ENCODE results near the gene IYD.

IYD gene, protein sequence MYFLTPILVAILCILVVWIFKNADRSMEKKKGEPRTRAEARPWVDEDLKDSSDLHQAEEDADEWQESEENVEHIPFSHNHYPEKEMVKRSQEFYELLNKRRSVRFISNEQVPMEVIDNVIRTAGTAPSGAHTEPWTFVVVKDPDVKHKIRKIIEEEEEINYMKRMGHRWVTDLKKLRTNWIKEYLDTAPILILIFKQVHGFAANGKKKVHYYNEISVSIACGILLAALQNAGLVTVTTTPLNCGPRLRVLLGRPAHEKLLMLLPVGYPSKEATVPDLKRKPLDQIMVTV

DNA sequence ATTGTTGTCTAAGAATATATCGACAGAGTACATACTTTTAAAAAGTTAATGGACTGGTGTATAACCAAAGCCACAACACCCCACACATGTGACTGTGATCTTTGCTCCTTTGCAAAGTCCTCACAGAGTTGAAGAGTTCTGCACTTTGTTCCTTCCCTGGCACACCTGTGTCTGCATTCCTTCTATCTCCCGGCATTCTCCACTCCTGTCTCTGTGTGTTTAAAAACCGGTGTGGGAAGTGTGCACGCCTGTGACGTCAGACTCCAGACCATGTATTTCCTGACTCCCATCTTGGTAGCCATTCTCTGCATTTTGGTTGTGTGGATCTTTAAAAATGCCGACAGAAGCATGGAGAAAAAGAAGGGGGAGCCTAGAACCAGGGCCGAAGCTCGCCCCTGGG is at the start of gene IYD:
Gene IYD (plus strand): TSS at position 251 of the 400 bp plus-strand sequence. CDS start 20 bp downstream, at position 271.
- DNase-seq (ENCODE audit: low read depth), result no peak

DNA sequence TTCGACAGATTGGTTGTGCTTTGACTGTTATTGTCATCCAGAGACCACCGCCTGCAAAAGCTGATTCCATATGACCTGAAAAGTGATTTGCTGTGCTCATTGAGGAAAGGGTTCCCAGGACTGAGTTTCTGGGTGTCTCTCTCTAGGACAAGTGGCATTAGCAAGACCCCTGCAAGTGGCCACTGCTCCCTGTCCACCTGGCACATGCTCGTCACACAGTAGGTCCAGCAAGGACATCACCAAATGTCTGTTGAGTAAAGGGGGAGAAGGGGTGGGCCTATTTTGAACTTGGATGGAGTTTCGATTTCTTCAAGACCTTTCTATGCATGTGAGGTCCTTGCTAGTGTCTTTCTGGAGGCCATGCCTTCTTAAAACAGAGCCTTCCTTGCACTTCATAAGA is 48.9 kb upstream of the IYD start:
- no peak for DNase-seq (ENCODE audit: low read depth)

DNA sequence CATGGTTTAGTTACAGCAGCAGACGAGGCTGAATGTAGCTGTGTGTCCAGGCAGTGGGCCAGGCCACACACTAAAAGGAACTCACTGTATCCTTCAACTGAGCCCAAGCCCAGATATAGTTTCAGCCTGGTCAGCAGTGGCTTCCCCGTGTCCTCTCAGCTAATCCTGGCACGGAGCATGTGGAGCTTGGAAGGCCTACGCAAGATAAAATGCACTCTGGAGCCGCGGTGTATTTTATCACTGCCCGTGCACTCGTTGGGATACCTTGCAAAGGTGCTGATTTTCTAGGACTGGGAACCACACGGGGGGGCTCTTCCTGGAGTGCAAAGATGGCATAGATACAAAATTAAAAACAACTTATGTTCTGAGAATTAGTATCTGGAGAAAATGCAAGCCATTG is 48.4 kb upstream of the IYD start:
- DNase-seq (ENCODE audit: low read depth), result peak; percentile 83

DNA sequence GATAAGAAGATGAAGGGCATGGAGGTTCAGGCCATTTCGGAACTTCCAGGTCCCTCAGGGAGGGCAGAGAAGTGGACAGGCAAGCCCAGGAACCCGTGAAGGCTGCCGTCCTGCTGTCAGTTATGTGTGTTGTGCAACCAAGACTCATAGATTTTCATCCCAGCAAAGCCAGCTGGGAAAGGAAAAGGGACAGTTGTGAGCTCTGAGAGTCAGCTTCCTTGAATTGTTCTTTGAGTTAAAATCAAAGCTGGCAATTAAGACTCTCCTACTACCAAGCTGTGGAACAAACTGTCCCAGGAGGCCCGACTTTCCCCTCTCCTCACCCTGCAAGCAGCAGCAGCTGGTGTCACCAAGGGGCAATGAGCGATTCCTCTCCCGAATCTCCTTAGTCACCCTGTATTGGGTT is 46.3 kb upstream of the IYD start:
- DNase-seq (ENCODE audit: low read depth), result no peak

DNA sequence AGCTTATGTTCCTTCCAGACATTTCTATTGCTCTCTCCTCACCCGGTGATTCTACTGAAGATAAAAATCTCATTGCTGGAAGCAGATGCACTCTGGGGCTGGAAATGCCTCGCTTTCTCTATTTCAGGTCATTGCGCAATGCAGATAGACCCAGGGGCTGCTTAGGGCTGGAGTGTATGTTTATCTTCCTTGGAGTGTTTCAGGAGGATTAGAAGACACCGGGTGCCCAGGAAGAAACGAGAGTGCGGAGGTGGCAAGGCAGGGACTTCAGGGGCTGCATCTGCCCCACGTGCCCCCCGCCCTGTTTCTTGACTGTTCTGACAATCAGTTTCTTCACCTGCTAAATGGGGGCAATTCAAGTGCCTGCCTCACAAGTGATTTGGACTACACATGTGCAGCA is 45.6 kb upstream of the IYD start:
- no peak for DNase-seq (ENCODE audit: low read depth)

DNA sequence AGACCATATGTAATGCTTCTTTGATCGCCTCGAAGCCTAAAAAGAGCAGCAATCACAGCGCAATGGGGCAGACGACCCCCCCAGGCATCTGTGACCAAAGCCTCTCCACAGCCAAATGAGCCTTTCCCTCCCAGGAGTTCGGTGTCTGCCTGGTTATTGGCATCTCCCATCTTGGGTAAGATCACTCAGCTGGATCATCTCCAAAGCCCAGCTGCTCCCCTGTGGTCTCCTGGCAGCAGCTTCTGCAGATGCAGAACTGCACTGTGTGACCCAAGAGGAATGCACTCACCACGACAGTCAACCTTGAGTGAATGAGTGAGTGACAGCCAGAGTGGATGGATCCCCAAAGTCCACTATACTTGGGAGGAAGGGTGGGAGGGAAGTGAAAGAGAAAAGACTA is 44.8 kb upstream of the IYD start:
- no peak for DNase-seq (ENCODE audit: low read depth)

DNA sequence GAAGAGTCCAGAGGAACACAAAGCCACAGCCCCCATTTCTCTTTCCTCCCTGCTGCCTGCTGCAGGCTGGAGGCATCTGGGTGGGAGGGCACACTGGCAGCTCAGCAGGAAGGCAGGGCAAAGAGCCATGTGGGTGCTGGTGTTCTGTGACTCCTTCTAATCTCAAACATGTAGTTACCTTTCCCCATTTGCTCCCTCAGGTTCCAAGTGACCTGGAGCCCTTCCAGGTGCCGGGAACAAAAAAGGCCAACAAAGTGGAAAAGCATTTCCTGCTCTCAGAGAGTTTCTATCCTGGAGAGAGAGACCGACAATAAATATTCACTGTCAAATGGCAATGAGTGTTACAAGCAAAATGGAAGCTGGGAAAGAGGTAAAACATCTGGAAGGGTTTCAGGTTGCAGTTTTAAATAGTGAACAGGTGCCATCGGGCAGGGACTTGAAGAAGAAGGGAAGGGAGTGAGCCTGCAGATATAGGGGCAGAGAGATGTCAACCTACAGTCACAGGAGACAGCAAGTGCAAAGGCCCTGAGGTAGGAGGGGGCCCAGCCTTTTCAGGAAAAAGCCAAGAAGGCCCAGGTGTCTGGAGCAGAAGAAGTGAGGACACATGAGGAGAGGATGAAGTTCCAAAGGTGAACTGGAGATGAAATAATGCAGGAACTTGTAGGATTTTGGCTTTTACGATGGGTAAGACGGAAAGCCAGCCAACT is 43.6 kb upstream of the IYD start:
- no peak for DNase-seq (ENCODE audit: low read depth)

DNA sequence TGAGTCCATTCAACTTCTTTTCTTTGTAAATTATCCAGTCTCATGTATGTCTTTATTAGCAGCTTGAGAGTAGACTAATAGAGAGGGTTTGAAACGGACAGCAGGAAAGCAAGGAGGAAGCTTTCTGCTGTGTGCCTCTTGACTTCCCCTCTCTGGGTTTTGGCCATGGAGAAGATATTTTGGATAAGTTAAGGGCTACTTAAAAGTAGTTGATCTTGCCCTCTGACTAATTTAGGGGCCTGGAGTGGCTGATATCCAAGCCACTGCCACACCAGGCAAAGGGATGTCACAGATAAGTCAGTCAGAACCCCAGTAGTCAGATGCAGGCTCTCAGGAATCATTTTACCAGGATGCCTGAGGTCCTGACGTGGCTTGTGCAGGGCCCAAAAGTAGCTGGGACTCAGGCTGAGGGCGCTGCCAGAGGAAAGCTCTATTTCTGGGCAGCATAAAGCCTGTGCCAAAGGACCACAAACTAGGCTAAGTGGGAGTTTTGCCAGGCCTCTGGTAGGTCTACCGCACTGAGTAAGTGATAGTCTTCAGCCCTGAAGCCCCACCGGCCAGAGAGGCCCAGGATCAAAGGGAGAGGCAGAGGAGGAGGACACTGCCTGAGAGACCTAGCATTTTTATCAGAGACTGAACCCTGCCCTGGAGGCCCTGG is 41.6 kb upstream of the IYD start:
- DNase-seq (ENCODE audit: low read depth), result no peak

DNA sequence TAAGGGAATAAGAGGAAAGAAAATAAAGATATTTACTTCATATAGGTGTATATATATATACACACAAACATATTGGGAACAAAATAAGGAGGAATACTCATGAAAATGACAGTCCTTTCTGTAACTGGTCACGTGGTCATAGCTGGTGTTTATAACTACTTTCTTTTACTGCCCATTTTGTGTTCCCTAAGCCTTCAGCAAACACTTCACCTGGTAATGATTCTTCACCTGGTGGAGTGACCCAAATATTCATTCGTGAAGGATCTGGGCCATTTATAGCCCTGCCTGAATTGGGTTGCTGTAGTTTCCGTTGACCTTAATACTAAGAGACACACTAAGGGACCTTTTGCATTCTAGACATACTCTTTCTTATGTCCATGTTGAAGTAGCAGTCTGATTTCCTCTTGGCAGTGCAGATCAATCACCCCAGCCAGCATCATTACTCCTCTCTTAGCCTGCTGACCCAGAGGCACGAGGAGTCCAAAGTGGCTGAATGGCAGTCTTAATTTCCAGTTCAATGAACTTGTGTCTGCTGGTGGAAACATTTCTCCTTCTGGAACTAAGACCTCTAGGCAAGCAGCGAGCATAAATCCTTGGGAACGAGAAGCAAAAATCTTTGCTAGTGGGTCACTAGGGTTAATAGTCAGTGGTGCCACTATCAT is 39.9 kb upstream of the IYD start:
- no peak for DNase-seq (ENCODE audit: low read depth)

DNA sequence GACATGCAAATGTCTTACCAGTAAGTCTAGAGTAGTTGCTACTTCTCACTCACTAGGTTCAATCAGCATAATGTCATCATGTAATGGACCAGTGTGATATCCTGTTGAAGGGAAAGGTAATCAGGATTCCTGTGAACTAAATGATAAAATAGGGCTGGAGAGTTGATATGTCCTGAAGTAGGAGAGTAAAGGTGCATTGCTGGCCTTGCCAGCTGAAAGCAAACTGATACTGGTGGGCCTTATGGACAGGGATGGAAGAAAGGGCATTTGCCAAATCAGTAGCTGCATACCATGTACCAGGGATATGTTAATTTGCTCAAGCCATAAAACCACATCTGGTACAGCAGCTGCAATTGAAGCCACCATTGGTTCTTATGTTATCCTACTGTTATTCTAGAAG is 37.5 kb upstream of the IYD start:
- DNase-seq (ENCODE audit: low read depth), result no peak

DNA sequence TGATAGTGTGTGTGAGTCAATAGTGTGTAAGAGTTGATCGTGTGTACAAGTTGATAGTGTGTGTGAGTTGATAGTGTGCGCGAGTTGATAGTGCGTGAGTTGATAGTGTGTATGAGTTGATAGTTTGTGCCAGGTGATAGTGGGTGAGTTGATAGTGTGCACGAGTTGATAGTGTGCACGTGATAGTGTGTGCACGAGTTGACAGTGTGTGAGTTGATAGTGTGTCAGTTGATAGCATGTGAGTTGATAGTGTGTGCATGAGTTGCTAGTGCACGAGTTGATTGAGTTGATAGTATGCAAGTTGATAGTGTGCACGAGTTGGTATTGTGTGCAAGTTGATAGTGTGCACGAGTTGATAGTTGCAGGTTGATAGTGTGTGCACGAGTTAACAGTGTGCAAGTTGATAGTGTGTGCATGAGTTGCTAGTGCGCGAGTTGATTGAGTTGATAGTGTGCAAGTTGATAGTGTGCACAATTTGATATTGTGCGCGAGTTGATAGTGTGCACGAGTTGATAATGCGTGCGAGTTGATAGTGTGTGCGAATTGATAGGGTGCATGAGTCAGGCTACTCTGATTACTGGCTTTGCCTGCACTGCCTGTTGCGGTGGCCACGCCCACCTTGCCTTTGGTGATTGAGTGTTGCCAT is 35.8 kb upstream of the IYD start:
- DNase-seq (ENCODE audit: low read depth), result no peak

DNA sequence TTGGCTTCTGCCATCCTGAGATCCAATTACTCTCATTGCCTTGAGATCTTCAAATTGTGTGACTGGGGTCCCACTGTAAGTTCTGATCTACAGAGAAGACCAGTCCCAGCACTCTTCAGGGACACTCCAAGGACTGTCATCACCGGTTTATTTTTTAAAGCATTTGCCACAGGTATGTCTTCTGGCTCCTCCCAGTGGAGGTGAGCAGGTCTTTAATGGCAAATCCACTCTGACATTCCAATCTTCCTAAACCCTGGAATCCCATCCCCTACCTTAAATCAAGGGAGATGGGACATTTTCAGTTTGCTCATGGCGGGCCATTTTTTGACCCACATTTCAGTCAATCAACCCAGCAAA is 35.2 kb upstream of the IYD start:
- DNase-seq (ENCODE audit: low read depth), result no peak

DNA sequence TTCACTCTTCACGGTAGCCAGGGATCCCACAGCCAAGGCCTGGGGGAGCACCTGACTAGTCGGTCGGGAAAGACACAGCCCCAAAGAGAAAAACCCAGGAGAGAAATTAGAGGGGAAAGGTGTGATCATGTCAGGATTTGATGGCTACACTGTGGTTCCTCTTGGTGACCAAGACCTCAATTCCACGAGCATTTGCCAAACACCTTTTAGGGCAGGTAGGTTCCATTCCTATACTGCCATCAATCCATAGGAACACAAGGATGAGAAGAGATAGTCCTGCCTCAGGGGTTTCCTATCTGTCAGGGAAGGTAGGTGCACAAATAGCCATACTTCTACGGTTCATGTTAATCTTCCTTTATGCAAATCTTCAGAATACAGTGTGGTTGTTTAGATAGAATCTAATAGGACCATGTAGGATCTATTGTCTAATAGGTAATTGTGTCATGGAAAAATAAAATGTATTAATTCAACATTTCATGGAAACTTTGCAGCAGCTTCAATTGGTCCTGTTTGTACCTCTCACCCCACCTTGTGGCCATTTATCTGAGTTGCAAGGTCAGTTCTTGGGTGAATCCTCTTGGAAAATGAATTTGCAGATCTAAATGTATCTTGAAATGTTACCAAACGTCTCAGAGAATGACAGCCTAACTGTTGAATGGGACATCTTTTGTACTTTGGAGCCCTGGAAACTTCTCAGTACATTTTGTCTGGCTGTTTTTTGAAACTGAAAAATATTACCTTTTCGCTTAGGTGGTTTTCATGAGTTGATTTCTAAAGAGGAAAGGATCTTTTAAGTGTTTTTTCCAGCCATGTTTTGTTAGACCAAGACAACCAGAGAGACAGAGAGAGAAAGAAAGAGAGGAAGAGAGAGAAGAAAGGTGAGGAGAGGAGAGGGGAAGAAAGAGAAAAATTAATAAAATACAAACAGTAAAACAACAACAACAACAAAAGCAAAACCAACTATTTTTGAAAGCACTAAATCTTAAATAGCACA is 33.7 kb upstream of the IYD start:
- peak; percentile 66 for DNase-seq (ENCODE audit: low read depth)

DNA sequence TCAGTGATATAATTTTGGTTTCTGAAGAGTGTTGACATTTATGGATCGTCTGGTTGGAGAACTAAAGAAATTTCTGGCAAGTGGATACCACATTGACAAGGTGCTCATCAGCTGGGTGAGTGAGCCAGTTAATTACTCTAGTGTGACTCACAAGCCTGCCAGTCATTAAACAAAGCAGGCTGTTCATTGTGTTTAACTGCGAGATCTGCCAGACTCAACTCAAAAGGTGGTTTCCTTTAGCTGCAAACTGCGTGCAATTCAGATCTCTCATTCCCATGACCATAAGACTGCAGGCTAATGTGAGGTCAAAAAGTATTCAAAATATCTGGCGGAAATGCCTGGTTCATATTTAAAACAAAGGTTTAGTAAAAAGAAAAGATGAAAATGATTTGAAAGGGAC is 32.5 kb upstream of the IYD start:
- DNase-seq (ENCODE audit: low read depth), result no peak

DNA sequence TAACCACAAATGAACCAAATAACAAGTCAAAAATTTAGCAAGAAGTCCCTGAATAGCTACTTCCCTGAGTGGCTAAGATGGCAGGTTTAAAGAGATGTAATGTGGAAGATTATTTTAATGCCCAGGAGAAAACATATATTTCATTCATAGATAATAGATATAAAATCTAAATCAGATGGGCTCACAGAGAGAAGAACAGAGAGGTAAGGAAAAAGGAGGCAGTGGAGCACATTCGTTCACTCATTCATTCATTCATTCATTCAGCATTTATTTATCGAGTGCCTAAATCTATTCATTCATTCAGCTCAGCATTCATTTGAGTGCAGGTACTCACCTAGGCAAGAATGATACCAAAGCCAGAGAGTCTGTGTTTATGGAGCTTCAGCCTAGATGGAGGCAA is 32.1 kb upstream of the IYD start:
- DNase-seq (ENCODE audit: low read depth), result no peak

DNA sequence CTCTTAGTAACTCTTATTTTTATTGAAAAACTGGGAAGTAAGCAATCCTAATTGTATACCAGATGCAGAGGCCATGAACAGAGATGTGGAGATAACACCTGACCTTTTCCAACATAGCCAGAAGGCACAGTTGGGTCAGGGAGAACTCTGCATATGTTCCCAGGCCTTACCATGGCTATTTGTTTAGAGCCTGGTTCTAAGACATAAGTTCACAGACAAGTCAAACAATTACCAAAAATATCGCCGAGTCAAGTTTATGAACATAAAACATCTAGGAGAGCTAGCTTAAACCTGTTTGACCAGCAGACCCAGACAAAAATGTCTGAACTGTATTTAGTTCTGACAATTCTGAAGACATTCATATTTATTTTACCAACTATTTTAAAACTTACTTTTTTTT is 26.7 kb upstream of the IYD start:
- no peak for DNase-seq (ENCODE audit: low read depth)

DNA sequence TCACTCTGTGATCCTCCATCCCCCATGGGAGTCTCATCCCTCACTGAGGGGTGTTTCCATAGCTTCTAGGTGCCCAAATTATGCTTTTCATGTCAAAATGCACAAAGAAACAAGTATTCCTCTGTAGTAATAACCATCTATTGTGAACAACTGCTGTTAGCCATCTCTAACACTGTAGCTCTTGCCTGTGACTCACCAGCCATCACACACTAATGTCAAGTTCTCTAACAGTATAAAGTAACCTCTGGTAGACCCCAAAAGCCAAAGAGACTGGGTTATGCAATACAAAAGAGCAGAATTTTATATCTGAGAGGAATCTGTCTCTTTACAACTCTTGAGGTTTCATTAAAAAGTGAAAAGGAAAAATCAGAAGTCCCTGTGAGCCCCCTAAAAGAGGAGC is 25.4 kb upstream of the IYD start:
- peak; percentile 64 for DNase-seq (ENCODE audit: low read depth)

DNA sequence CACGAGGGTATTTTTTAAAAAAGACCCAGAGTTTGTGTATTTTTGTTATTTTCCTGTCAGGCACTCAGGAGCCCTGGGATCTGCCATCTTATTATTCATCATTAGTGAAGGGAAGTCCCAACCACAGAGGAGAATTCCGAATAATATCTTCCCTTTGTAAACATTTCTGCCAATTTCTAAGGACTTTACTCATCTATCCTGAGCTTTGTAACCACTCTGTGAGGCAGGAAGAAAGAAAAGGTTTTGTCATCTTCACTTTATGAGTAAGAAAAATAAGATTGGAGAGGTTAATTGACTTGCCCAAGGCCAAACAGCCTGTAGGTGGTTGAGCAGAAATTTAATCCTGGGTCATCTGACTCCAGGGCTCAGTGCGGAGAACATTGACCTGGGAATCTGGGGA is 23.0 kb upstream of the IYD start:
- DNase-seq (ENCODE audit: low read depth), result peak; percentile 22

DNA sequence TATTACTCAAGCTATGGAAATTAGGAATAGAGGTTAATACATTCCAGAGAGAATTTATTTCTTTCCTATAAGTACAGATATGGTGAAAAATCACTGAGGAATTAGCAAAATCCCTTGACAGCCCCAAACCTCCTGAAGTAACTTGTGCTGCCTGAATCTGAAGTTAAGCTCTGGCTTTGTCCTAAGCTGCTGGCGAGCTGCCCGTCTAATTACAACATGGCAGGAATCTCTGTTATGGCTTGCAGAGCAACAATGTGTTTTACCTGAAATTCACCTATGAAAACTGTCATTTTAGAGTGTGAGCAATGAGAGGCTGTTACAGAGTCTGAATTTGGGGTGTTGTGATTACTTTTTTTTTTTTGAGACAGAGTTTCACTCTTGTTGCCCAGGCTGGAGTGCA is 22.5 kb upstream of the IYD start:
- no peak for DNase-seq (ENCODE audit: low read depth)

DNA sequence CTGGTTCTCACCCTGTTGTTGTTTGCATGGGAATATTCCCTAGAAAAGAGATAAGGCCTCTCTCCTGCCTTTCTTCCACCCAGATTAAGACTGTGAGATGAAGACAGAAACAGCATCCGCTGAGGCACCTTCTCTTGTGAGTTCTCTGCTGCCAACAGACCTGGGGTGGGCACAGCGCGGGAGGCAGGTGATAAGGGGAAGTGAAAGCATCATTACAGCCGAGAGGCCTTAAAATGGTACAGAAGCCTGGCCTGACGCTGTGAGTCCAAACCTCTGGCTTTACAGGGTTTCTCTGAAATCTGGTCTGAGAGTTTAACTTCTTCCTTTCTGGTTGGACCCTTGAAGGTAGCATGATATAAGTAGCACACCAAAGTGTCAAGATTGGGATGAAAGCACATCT is 21.0 kb upstream of the IYD start:
- no peak for DNase-seq (ENCODE audit: low read depth)

DNA sequence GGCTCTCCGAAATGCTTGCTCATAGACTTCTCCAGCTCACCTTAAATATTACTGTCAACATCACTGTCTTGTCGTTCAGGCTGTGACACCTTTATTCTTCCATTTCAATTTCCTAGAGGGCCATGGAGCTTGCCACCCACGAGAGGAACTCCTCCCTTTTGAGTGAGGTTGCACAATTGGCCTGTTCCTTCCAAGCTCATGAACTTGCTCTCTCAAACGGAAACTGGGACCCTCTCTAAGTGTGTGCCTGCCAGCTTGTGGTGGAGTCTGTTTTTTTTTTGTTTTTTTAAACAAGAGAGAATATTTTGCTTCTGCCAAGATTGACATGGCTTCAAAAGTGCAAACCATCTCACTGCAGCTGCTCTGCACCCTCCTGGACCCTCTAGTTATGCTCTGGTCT is 19.3 kb upstream of the IYD start:
- no peak for DNase-seq (ENCODE audit: low read depth)

Measured in stromal cell of bone marrow (primary cell).